Fibroblast of skin of left quadriceps (primary cell): ENCODE measurements around the gene PIP5K1C.
"Not testable (repeated sequence)": the region's sequence is repeated elsewhere in the genome, so short reads cannot be mapped to it uniquely, and the experiment has no call there.

ENCODE experiments used
- DNase-seq, 2 experiments: peaks; one replicate each; pipeline ENCODE4 v3.0.0-alpha.2; 2013; ENCODE audit warnings: low read depth in 2 of 2

PIP5K1C gene

GRCh38 chr19:3673506-3674439, 26.5 kb downstream of the PIP5K1C start:
- DNase-seq = no peak

GRCh38 chr19:3672993-3673392, 27.3 kb downstream of the PIP5K1C start:
- DNase-seq = no peak

- no peak for DNase-seq
Measured at GRCh38 chr19:3672575-3672948, 27.7 kb downstream of the PIP5K1C start.

- no peak for DNase-seq
Measured at GRCh38 chr19:3671680-3672574, 28.3 kb downstream of the PIP5K1C start.

GRCh38 chr19:3670796-3671679, 29.2 kb downstream of the PIP5K1C start:
- no peak for DNase-seq

- DNase-seq = peak; percentile 35 to 38
Measured at GRCh38 chr19:3669947-3670795, 30.1 kb downstream of the PIP5K1C start.

- DNase-seq = no peak
Measured at GRCh38 chr19:3669082-3669946, 31.0 kb downstream of the PIP5K1C start.

GRCh38 chr19:3668331-3669081, 31.8 kb downstream of the PIP5K1C start:
- DNase-seq = no peak

GRCh38 chr19:3667766-3668165, 32.5 kb downstream of the PIP5K1C start:
- DNase-seq = no peak

- no peak for DNase-seq
Measured at GRCh38 chr19:3667037-3667638, 33.1 kb downstream of the PIP5K1C start.

- DNase-seq = not testable (repeated sequence)
Measured at GRCh38 chr19:3666545-3666856, 33.8 kb downstream of the PIP5K1C start.

GRCh38 chr19:3665681-3666544, 34.4 kb downstream of the PIP5K1C start:
- DNase-seq = no peak

GRCh38 chr19:3664879-3665642, 35.2 kb downstream of the PIP5K1C start:
- DNase-seq = no peak

- DNase-seq = no peak
Measured at GRCh38 chr19:3663838-3664237, 36.4 kb downstream of the PIP5K1C start.

GRCh38 chr19:3661284-3662238, 38.7 kb downstream of the PIP5K1C start:
- no peak for DNase-seq
